WTC11 (cell line): Measurements from ENCODE around the gene MEF2B. TPM values are rescaled to one million over a fixed set of nuclear protein-coding genes. Genes with fewer than 3 reads are reported as not detected.

Source experiments
- ATAC-seq: fragments of 200-7000 bp; cut with Tn5 transposase; 2 replicates; pipeline ENCODE4 v1.10.0; 2021; ENCODE audit warnings: mild to moderate bottlenecking, moderate library complexity
- CTCF ChIA-PET: fragments of 300-600 bp; sonication (Branson Sonifier 250); formaldehyde crosslinking; loops from one replicate; lab custom pipeline; 2021; ENCODE audit warnings: antibody characterized with exemption; lab: Charles Lee
- POLR2A ChIA-PET: fragments of 350-600 bp; sonication (Branson Sonifier 250); formaldehyde crosslinking; loops from one replicate; lab custom pipeline; 2021; ENCODE audit warnings: antibody characterized with exemption; lab: Charles Lee
- DNase-seq: peaks from one replicate; pipeline ENCODE4 v3.0.0; 2021; ENCODE audit warnings: low spot score
- H3K27ac Mint-ChIP-seq: 2 replicates; pipeline ENCODE4 v1.8.0; 2021; ENCODE audit warnings: mixed read lengths
- H3K27me3 Mint-ChIP-seq: 2 replicates; pipeline ENCODE4 v1.8.0; 2021; ENCODE audit warnings: low read depth, mild to moderate bottlenecking, moderate library complexity, mixed read lengths
- H3K36me3 Mint-ChIP-seq: 2 replicates; pipeline ENCODE4 v1.8.0; 2021; ENCODE audit warnings: mixed read lengths
- H3K4me1 Mint-ChIP-seq: 2 replicates; pipeline ENCODE4 v1.8.0; 2022; ENCODE audit warnings: mixed read lengths
- H3K4me3 Mint-ChIP-seq: 2 replicates; pipeline ENCODE4 v1.8.0; 2021; ENCODE audit warnings: mild to moderate bottlenecking, moderate library complexity, mixed read lengths
- H3K9me3 Mint-ChIP-seq: 2 replicates; pipeline ENCODE4 v1.8.0; 2021; ENCODE audit warnings: mixed read lengths
- AFF4 ChIP-seq: sonication (generic); formaldehyde crosslinking; IDR thresholded peaks from 2 replicates; pipeline ENCODE4 v1.8.1; 2023; ENCODE audit warnings: mild to moderate bottlenecking, missing genetic modification reagents, borderline replicate concordance
- CTCF ChIP-seq: fragments of 200-600 bp; IDR thresholded peaks from 2 replicates; pipeline ENCODE4 v1.8.0; 2022; ENCODE audit warnings: antibody characterized with exemption
- E2F4 ChIP-seq: sonication (generic); formaldehyde crosslinking; IDR thresholded peaks from 2 replicates; pipeline ENCODE4 v1.8.1; 2022; ENCODE audit warnings: low read depth, mild to moderate bottlenecking, moderate library complexity, missing genetic modification reagents, borderline replicate concordance
- EMX1 ChIP-seq: fragments of 250-450 bp; sonication (Bioruptor Pico); IDR thresholded peaks from 2 replicates; pipeline ENCODE4 v1.8.0; 2021; ENCODE audit warnings: mild to moderate bottlenecking
- ESRRA ChIP-seq: sonication (generic); formaldehyde crosslinking; IDR thresholded peaks from 2 replicates; pipeline ENCODE4 v1.8.1; 2022; ENCODE audit warnings: mild to moderate bottlenecking, missing genetic modification reagents, borderline replicate concordance
- IRF2 ChIP-seq: sonication (generic); formaldehyde crosslinking; IDR thresholded peaks from 2 replicates; pipeline ENCODE4 v1.8.0; 2022; ENCODE audit warnings: low read depth, missing genetic modification reagents, borderline replicate concordance
- SMAD3 ChIP-seq: sonication (generic); formaldehyde crosslinking; IDR thresholded peaks from 2 replicates; pipeline ENCODE4 v1.8.0; 2022; ENCODE audit warnings: missing genetic modification reagents, mild to moderate bottlenecking, borderline replicate concordance
- TEAD4 ChIP-seq: sonication (generic); formaldehyde crosslinking; IDR thresholded peaks from 2 replicates; pipeline ENCODE4 v1.8.0; 2022; ENCODE audit warnings: mild to moderate bottlenecking, missing genetic modification reagents
- ZNF138 ChIP-seq: sonication (generic); formaldehyde crosslinking; conservative IDR thresholded peaks from 2 replicates; pipeline ENCODE4 v1.8.1; 2022; ENCODE audit warnings: mild to moderate bottlenecking, moderate library complexity, missing genetic modification reagents
- ZNF532 ChIP-seq: fragments of 250-450 bp; sonication (Bioruptor Pico); IDR thresholded peaks from 2 replicates; pipeline ENCODE4 v1.9.0; 2021; ENCODE audit warnings: mild to moderate bottlenecking, borderline replicate concordance
- total RNA-seq: library from RNA; stranded (reverse); gene quantifications from 3 replicates; pipeline ENCODE4 v1.2.3, GENCODE V29; 2021
- TF ChIP-seq, protein P1 (sequence below): sonication (generic); formaldehyde crosslinking; IDR thresholded peaks from 2 replicates; pipeline ENCODE4 v1.8.0; 2022; ENCODE audit warnings: mild to moderate bottlenecking, missing genetic modification reagents
- TF ChIP-seq, protein P2 (sequence below): sonication (generic); formaldehyde crosslinking; IDR thresholded peaks from 2 replicates; pipeline ENCODE4 v1.8.0; 2023; ENCODE audit warnings: missing genetic modification reagents, mild to moderate bottlenecking, borderline replicate concordance
- TF ChIP-seq, protein P3 (sequence below): sonication (generic); formaldehyde crosslinking; conservative IDR thresholded peaks from 2 replicates; pipeline ENCODE4 v1.8.1; 2023; ENCODE audit warnings: mild to moderate bottlenecking, low read depth, missing genetic modification reagents, moderate library complexity

MEF2B gene
- total RNA-seq, 1 experiment from 2014 or later = 1.7 TPM

DNA sequence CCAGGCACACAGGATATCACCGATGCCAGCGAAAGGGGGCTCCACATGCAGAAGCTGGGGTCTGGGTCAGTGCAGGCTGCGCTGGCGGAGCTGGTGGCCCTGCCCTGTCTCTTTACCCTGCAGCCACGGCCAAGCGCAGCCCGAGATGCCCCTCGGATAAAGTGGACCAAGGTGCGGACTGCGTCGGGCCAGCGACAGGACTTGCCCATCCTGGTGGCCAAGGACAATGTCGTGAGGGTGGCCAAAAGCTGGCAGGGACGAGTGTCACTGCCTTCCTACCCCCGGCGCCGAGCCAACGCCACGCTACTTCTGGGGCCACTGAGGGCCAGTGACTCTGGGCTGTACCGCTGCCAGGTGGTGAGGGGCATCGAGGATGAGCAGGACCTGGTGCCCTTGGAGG, 48.8 kb upstream of the MEF2B start:
- Mint-ChIP-seq H3K4me3 (no peak overlapping the region), H3K36me3 (no peaks in the 10 kb centered on the region), H3K27me3 (peaks cover 41% of the 10 kb centered on the region), H3K27ac (no peak overlapping the region), H3K9me3 (no peaks in the 10 kb centered on the region), H3K4me1 (peaks cover 6% of the 10 kb centered on the region)
- ChIA-PET POLR2A (no interaction called here), CTCF (interaction anchor here (0.7 to 1.2 kb wide), 2 partner anchors 41 to 43 kb away, joined by 3 to 4 read pairs; no protein-coding TSS in a partner anchor)
- no peak for ATAC-seq
- TF ChIP-seq SMAD3 (no peak), EMX1 (CRISPR knock-in tag) (no peak), ZNF138 (CRISPR knock-in tag) (no peak), IRF2 (no peak), E2F4 (CRISPR knock-in tag) (no peak), TEAD4 (CRISPR knock-in tag) (no peak), ZNF532 (no peak)
- TF ChIP-seq, protein P1, sequence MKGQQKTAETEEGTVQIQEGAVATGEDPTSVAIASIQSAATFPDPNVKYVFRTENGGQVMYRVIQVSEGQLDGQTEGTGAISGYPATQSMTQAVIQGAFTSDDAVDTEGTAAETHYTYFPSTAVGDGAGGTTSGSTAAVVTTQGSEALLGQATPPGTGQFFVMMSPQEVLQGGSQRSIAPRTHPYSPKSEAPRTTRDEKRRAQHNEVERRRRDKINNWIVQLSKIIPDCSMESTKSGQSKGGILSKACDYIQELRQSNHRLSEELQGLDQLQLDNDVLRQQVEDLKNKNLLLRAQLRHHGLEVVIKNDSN (CRISPR knock-in tag) = no peak
- TF ChIP-seq, protein P2, sequence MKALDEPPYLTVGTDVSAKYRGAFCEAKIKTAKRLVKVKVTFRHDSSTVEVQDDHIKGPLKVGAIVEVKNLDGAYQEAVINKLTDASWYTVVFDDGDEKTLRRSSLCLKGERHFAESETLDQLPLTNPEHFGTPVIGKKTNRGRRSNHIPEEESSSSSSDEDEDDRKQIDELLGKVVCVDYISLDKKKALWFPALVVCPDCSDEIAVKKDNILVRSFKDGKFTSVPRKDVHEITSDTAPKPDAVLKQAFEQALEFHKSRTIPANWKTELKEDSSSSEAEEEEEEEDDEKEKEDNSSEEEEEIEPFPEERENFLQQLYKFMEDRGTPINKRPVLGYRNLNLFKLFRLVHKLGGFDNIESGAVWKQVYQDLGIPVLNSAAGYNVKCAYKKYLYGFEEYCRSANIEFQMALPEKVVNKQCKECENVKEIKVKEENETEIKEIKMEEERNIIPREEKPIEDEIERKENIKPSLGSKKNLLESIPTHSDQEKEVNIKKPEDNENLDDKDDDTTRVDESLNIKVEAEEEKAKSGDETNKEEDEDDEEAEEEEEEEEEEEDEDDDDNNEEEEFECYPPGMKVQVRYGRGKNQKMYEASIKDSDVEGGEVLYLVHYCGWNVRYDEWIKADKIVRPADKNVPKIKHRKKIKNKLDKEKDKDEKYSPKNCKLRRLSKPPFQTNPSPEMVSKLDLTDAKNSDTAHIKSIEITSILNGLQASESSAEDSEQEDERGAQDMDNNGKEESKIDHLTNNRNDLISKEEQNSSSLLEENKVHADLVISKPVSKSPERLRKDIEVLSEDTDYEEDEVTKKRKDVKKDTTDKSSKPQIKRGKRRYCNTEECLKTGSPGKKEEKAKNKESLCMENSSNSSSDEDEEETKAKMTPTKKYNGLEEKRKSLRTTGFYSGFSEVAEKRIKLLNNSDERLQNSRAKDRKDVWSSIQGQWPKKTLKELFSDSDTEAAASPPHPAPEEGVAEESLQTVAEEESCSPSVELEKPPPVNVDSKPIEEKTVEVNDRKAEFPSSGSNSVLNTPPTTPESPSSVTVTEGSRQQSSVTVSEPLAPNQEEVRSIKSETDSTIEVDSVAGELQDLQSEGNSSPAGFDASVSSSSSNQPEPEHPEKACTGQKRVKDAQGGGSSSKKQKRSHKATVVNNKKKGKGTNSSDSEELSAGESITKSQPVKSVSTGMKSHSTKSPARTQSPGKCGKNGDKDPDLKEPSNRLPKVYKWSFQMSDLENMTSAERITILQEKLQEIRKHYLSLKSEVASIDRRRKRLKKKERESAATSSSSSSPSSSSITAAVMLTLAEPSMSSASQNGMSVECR (CRISPR knock-in tag) = no peak
- no peak for DNase-seq

DNA sequence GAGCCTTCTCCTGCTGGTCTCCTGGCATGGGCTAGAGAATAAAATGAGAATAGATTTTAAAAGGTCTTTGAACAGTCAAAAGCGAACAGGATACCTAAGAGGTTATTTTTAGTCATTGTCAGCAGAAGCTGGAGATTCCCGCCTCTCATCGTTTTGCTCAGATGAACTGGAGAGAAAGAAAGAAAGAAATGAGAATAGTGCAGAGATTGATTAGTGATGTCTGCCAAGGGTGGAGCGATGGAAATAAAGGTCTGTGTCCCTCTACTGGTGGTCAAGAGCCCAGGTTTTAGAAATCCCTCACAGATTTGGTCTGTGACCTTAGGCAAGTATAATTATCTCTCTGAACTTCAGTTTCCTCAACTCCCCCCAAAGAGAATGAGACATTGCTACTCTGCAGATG, 47.0 kb upstream of the MEF2B start:
- POLR2A ChIA-PET = no interaction called here
- Mint-ChIP-seq H3K4me1 (peaks cover 14% of the 10 kb centered on the region), H3K9me3 (no peaks in the 10 kb centered on the region), H3K4me3 (peak overlapping the region; percentile 36), H3K27ac (no peak overlapping the region), H3K36me3 (no peaks in the 10 kb centered on the region), H3K27me3 (peaks cover 50% of the 10 kb centered on the region)
- ATAC-seq = peak; percentile 18; the same call in 1 of the 2 replicates
- CTCF ChIA-PET = interaction anchor here (1.1 to 3.4 kb wide), 4 partner anchors 8 to 45 kb away, joined by 3 to 29 read pairs (median 4); no protein-coding TSS in a partner anchor
- no peak for DNase-seq
- no peak for TF ChIP-seq ESRRA (CRISPR knock-in tag)
- TF ChIP-seq CTCF = no peak
- no peak for TF ChIP-seq AFF4 (CRISPR knock-in tag)
- TF ChIP-seq, protein P1 (CRISPR knock-in tag) = no peak
- TF ChIP-seq, protein P3, sequence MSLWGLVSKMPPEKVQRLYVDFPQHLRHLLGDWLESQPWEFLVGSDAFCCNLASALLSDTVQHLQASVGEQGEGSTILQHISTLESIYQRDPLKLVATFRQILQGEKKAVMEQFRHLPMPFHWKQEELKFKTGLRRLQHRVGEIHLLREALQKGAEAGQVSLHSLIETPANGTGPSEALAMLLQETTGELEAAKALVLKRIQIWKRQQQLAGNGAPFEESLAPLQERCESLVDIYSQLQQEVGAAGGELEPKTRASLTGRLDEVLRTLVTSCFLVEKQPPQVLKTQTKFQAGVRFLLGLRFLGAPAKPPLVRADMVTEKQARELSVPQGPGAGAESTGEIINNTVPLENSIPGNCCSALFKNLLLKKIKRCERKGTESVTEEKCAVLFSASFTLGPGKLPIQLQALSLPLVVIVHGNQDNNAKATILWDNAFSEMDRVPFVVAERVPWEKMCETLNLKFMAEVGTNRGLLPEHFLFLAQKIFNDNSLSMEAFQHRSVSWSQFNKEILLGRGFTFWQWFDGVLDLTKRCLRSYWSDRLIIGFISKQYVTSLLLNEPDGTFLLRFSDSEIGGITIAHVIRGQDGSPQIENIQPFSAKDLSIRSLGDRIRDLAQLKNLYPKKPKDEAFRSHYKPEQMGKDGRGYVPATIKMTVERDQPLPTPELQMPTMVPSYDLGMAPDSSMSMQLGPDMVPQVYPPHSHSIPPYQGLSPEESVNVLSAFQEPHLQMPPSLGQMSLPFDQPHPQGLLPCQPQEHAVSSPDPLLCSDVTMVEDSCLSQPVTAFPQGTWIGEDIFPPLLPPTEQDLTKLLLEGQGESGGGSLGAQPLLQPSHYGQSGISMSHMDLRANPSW (CRISPR knock-in tag) = no peak
